NCI-H226 (cell line): ENCODE data around the gene PEG3.

Experiments used
- DNase-seq: peaks from one replicate; pipeline ENCODE4 v3.0.0-alpha.2; 2015

PEG3 gene

GRCh38 chr19:56806639-56807038, 33.9 kb downstream of the PEG3 start:
- DNase-seq: no peak
